ENCODE data around the gene CFTR. TPM values are rescaled to one million over a fixed set of nuclear protein-coding genes. Genes with fewer than 3 reads are reported as not detected.

CFTR gene
- total RNA-seq, 1 experiment from 2014 or later, result 130 TPM

- H3K27me3 ChIP-seq (replicated peaks; ENCODE audit: control insufficient read depth, insufficient read depth, low read length), result no peaks in the 10 kb centered on the region
- no peaks in the 10 kb centered on the region for H3K36me3 ChIP-seq (ENCODE audit: control insufficient read depth, insufficient read depth, low read length)
- DNase-seq, result peak in 1 of 2 experiments; percentile 39
- H3K4me3 ChIP-seq (ENCODE audit: low read depth, low read length), result no peak overlapping the region
- Mint-ChIP-seq H3K9me3 (ENCODE audit: unreplicated experiment) (no peaks in the 10 kb centered on the region), H3K27ac (ENCODE audit: unreplicated experiment) (peak overlapping the region; percentile 87), H3K36me3 (ENCODE audit: insufficient read depth, unreplicated experiment) (peaks cover 42% of the 10 kb centered on the region), H3K4me3 (ENCODE audit: unreplicated experiment) (peak overlapping the region; percentile 65), H3K27me3 (ENCODE audit: insufficient read depth, unreplicated experiment) (no peaks in the 10 kb centered on the region), H3K4me1 (ENCODE audit: low read depth, unreplicated experiment) (peaks cover 59% of the 10 kb centered on the region)
- TF ChIP-seq CTCF (IDR thresholded peaks at IDR 0.05; ENCODE audit: insufficient read depth in 1 of 2, low read depth in 1 of 2, low read length in 1 of 2, severe bottlenecking in 1 of 2, unreplicated experiment in 1 of 2), result peak; percentile 22 to 46
- ChIA-PET CTCF (interaction anchor here (1.3 to 1.8 kb wide), 2 partner anchors 42 to 85 kb away, joined by 3 to 11 read pairs; no protein-coding TSS in a partner anchor), POLR2A (interaction anchor here (1.3 kb wide), 1 partner anchor 15 kb away, joined by 4 read pairs; no protein-coding TSS in a partner anchor)
- intact Hi-C loops (cut with micrococcal nuclease; ENCODE audit: unreplicated experiment), result loop anchor here (1.0 to 5.0 kb wide), 5 partner anchors 9 to 272 kb away; partner anchors contain the start of gene CFTR
- H3K9me3 ChIP-seq, result no peaks in the 10 kb centered on the region
- H3K4me1 ChIP-seq, result peaks cover 60% of the 10 kb centered on the region
- no TSS peak for BruUV-seq (replicated peaks)
These were observed 194.0 kb downstream of the CFTR start for GRCh38 chr7:117673839-117674238.

- POLR2A ChIA-PET, result interaction anchor here (0.5 to 0.8 kb wide), 3 partner anchors 11 to 197 kb away, joined by 3 to 9 read pairs (median 4); no protein-coding TSS in a partner anchor
- TF ChIP-seq CTCF (IDR thresholded peaks at IDR 0.05; ENCODE audit: insufficient read depth in 1 of 2, low read depth in 1 of 2, low read length in 1 of 2, severe bottlenecking in 1 of 2, unreplicated experiment in 1 of 2), result no peak
- H3K9me3 Mint-ChIP-seq (ENCODE audit: unreplicated experiment), result no peaks in the 10 kb centered on the region
- peak overlapping the region; percentile 3 for H3K4me3 Mint-ChIP-seq (ENCODE audit: unreplicated experiment)
- H3K36me3 Mint-ChIP-seq (ENCODE audit: insufficient read depth, unreplicated experiment), result peaks cover 35% of the 10 kb centered on the region
- BruUV-seq (replicated peaks), result no TSS peak
- no peak overlapping the region for H3K4me3 ChIP-seq (ENCODE audit: low read depth, low read length)
- H3K27ac Mint-ChIP-seq (ENCODE audit: unreplicated experiment), result peak overlapping the region; percentile 30
- CTCF ChIA-PET, result interaction anchor here (0.7 kb wide), 1 partner anchor 9 kb away, joined by 3 read pairs; no protein-coding TSS in a partner anchor
- H3K4me1 ChIP-seq, result peaks cover 60% of the 10 kb centered on the region
- H3K27me3 Mint-ChIP-seq (ENCODE audit: insufficient read depth, unreplicated experiment), result no peaks in the 10 kb centered on the region
- H3K9me3 ChIP-seq, result no peaks in the 10 kb centered on the region
- no peaks in the 10 kb centered on the region for H3K36me3 ChIP-seq (ENCODE audit: control insufficient read depth, insufficient read depth, low read length)
- DNase-seq, result peak in 1 of 2 experiments; percentile 25
- intact Hi-C loops (cut with micrococcal nuclease; ENCODE audit: unreplicated experiment), result loop anchor here (1.0 to 5.0 kb wide), 3 partner anchors 9 to 272 kb away; no protein-coding TSS in a partner anchor
- H3K27me3 ChIP-seq (replicated peaks; ENCODE audit: control insufficient read depth, insufficient read depth, low read length), result no peaks in the 10 kb centered on the region
- peaks cover 57% of the 10 kb centered on the region for H3K4me1 Mint-ChIP-seq (ENCODE audit: low read depth, unreplicated experiment)
These were observed 194.8 kb downstream of the CFTR start for GRCh38 chr7:117674617-117675016.

GRCh38 chr7:117675497-117676435 lies 195.9 kb downstream of the CFTR start:
- DNase-seq, result no peak
- POLR2A ChIA-PET, result interaction anchor here (0.6 kb wide), 1 partner anchor 198 kb away, joined by 3 read pairs; no protein-coding TSS in a partner anchor
- no peak overlapping the region for H3K4me3 ChIP-seq (ENCODE audit: low read depth, low read length)
- CTCF ChIA-PET, result no interaction called here
- H3K9me3 ChIP-seq, result no peaks in the 10 kb centered on the region
- H3K9me3 Mint-ChIP-seq (ENCODE audit: unreplicated experiment), result no peaks in the 10 kb centered on the region
- peaks cover 45% of the 10 kb centered on the region for H3K4me1 Mint-ChIP-seq (ENCODE audit: low read depth, unreplicated experiment)
- TF ChIP-seq CTCF (IDR thresholded peaks at IDR 0.05; ENCODE audit: insufficient read depth in 1 of 2, low read depth in 1 of 2, low read length in 1 of 2, severe bottlenecking in 1 of 2, unreplicated experiment in 1 of 2), result no peak
- H3K27me3 ChIP-seq (replicated peaks; ENCODE audit: control insufficient read depth, insufficient read depth, low read length), result no peaks in the 10 kb centered on the region
- intact Hi-C loops (cut with micrococcal nuclease; ENCODE audit: unreplicated experiment), result no loop called here
- H3K36me3 Mint-ChIP-seq (ENCODE audit: insufficient read depth, unreplicated experiment), result peaks cover 24% of the 10 kb centered on the region
- H3K4me3 Mint-ChIP-seq (ENCODE audit: unreplicated experiment), result peak overlapping the region; percentile 34
- no TSS peak for BruUV-seq (replicated peaks)
- peaks cover 50% of the 10 kb centered on the region for H3K4me1 ChIP-seq
- H3K36me3 ChIP-seq (ENCODE audit: control insufficient read depth, insufficient read depth, low read length), result no peaks in the 10 kb centered on the region
- peak overlapping the region; percentile 35 for H3K27ac Mint-ChIP-seq (ENCODE audit: unreplicated experiment)
- no peaks in the 10 kb centered on the region for H3K27me3 Mint-ChIP-seq (ENCODE audit: insufficient read depth, unreplicated experiment)
